ENCODE measurements around the gene MED1. TPM values are rescaled to one million over a fixed set of nuclear protein-coding genes. Genes with fewer than 3 reads are reported as not detected.

Gene MED1
- total and polyA plus RNA-seq, 2 donors (not counting 1 experiment from before 2014, with no cell fraction given), result 28.4 to 32.3 TPM

DNA sequence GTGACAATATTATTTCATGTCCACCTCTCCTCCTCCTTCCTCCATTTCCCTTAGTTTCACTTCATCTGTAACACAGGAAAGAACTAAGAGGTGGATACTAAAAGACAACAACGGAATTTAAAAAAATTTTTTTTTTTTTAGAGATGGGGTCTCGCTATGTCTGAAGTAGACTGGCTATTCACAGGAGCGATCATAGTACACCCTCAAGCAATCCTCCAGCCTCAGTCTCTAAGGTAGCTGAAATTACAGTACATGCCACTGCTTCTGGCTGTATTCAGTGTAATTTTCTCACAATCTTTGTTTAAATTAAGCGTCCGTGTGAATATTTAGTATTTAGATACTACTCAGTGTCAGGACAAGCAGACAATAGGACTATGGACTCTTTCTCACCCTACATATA is 85.2 kb downstream of the MED1 start:
- Histone ChIP-seq H3K36me3 (ENCODE audit: control insufficient read depth, insufficient read depth, low read length) (no peaks in the 10 kb centered on the region), H3K4me3 (replicated peaks in 1 of 4; ENCODE audit: control extremely low read depth in 1 of 4, insufficient read depth in 1 of 4, low read depth in 3 of 4, low read length in 4 of 4) (peak overlapping the region; percentile 14 to 32 (median 20)), H3K79me2 (ENCODE audit: control insufficient read depth, insufficient read depth, low read length) (no peaks in the 10 kb centered on the region), H3K4me2 (ENCODE audit: extremely low read depth, insufficient read depth, low read length) (peak overlapping the region; percentile 3), H3K4me1 (ENCODE audit: control insufficient read depth, extremely low read depth, insufficient read depth, low read length) (peaks cover 9% of the 10 kb centered on the region), H3K27me3 (ENCODE audit: control insufficient read depth, insufficient read depth, low read length) (no peaks in the 10 kb centered on the region), H3K27ac (ENCODE audit: insufficient read depth, low read length) (no peak overlapping the region), H2AFZ (ENCODE audit: low read length) (no peak overlapping the region), H4K20me1 (ENCODE audit: control insufficient read depth, extremely low read depth, insufficient read depth, low read length) (no peaks in the 10 kb centered on the region), H3K9me3 (ENCODE audit: control insufficient read depth, insufficient read depth, low read depth, low read length) (no peaks in the 10 kb centered on the region), H3K9ac (ENCODE audit: insufficient read depth, low read length) (no peak overlapping the region)
- DNase-seq (ENCODE audit: low read depth in 2 of 2), result no peak
- TF ChIP-seq, protein P1, sequence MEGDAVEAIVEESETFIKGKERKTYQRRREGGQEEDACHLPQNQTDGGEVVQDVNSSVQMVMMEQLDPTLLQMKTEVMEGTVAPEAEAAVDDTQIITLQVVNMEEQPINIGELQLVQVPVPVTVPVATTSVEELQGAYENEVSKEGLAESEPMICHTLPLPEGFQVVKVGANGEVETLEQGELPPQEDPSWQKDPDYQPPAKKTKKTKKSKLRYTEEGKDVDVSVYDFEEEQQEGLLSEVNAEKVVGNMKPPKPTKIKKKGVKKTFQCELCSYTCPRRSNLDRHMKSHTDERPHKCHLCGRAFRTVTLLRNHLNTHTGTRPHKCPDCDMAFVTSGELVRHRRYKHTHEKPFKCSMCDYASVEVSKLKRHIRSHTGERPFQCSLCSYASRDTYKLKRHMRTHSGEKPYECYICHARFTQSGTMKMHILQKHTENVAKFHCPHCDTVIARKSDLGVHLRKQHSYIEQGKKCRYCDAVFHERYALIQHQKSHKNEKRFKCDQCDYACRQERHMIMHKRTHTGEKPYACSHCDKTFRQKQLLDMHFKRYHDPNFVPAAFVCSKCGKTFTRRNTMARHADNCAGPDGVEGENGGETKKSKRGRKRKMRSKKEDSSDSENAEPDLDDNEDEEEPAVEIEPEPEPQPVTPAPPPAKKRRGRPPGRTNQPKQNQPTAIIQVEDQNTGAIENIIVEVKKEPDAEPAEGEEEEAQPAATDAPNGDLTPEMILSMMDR (conservative IDR thresholded peaks at IDR 0.05 in 1 of 2, IDR thresholded peaks at IDR 0.05 in 1 of 2; ENCODE audit: low read depth in 1 of 2, low read length in 2 of 2), result no peak
- no peak for TF ChIP-seq EZH2 (IDR thresholded peaks at IDR 0.05; ENCODE audit: low read length, missing control alignments)

DNA sequence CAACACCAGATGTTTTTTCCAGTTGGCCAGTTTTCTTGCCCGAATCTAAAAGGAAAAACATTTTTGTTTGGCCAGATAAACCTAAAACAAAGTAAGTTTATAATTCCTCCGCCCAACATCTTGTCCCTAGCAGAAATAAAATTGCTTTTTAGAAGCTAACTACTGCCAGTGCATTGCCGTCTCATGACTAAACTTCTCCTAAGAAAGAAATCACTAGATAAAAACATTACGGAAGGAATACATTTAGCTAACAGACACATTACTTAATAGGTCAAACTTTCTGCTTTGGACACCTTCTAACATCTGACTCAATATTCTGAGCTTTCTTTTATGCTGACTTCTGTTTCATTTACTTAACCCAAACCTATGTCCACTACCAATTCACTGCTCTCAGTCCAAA is 85.8 kb downstream of the MED1 start:
- H3K4me1 ChIP-seq (ENCODE audit: control insufficient read depth, extremely low read depth, insufficient read depth, low read length), result peaks cover 9% of the 10 kb centered on the region
- H4K20me1 ChIP-seq (ENCODE audit: control insufficient read depth, extremely low read depth, insufficient read depth, low read length), result no peaks in the 10 kb centered on the region
- H3K36me3 ChIP-seq (ENCODE audit: control insufficient read depth, insufficient read depth, low read length), result no peaks in the 10 kb centered on the region
- no peak overlapping the region for H3K9ac ChIP-seq (ENCODE audit: insufficient read depth, low read length)
- no peaks in the 10 kb centered on the region for H3K79me2 ChIP-seq (ENCODE audit: control insufficient read depth, insufficient read depth, low read length)
- no peak overlapping the region for H3K27ac ChIP-seq (ENCODE audit: insufficient read depth, low read length)
- TF ChIP-seq, protein P1 (conservative IDR thresholded peaks at IDR 0.05 in 1 of 2, IDR thresholded peaks at IDR 0.05 in 1 of 2; ENCODE audit: low read depth in 1 of 2, low read length in 2 of 2), result no peak
- no peak for TF ChIP-seq EZH2 (IDR thresholded peaks at IDR 0.05; ENCODE audit: low read length, missing control alignments)
- no peak overlapping the region for H2AFZ ChIP-seq (ENCODE audit: low read length)
- peak overlapping the region in 3 of 4 experiments; percentile 16 to 32 (median 25) for H3K4me3 ChIP-seq (replicated peaks in 1 of 4; ENCODE audit: control extremely low read depth in 1 of 4, insufficient read depth in 1 of 4, low read depth in 3 of 4, low read length in 4 of 4)
- no peaks in the 10 kb centered on the region for H3K27me3 ChIP-seq (ENCODE audit: control insufficient read depth, insufficient read depth, low read length)
- peak; percentile 70 to 85 for DNase-seq (ENCODE audit: low read depth in 2 of 2)
- no peaks in the 10 kb centered on the region for H3K9me3 ChIP-seq (ENCODE audit: control insufficient read depth, insufficient read depth, low read depth, low read length)
- H3K4me2 ChIP-seq (ENCODE audit: extremely low read depth, insufficient read depth, low read length), result peak overlapping the region; percentile 3

DNA sequence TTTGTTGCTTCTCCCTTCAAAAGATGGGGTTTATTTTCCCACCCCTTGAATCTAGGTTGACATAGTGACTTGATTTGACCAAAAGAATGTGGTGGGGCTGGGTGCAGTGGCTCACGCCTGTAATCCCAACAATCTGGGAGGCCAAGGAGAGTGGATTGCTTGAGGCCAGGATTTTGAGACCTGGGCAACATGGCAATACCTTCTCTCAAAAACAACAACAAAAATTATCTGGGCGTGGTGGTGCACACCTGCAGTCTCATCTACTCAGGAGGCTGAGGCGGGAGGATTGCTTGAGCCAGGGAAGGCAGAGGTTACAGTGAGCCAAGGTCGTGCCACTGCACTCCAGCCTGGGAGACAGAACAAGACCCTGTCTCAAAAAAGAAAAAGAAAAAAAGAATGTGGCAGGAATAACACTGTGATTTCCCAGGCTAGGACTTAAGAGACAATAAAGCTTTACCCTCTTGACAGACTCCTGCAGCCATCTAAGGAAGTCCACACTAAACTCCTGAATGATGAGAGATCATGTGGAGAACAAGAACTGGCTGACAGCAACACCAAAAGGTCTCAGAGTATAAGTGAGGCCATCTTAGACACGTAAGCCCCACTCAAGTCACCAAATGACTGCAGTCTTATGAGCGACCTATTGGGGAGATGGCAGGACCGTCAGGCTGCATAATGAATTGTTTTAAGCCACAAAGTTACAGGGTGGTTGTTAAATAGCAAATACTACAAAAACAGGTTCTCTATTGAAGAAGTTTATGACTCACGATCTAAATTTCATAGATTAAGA is 86.6 kb downstream of the MED1 start:
- Histone ChIP-seq H3K36me3 (ENCODE audit: control insufficient read depth, insufficient read depth, low read length) (no peaks in the 10 kb centered on the region), H3K4me1 (ENCODE audit: control insufficient read depth, extremely low read depth, insufficient read depth, low read length) (peaks cover 9% of the 10 kb centered on the region), H3K27me3 (ENCODE audit: control insufficient read depth, insufficient read depth, low read length) (no peaks in the 10 kb centered on the region), H3K27ac (ENCODE audit: insufficient read depth, low read length) (no peak overlapping the region), H3K9ac (ENCODE audit: insufficient read depth, low read length) (no peak overlapping the region), H3K79me2 (ENCODE audit: control insufficient read depth, insufficient read depth, low read length) (no peaks in the 10 kb centered on the region), H2AFZ (ENCODE audit: low read length) (no peak overlapping the region), H4K20me1 (ENCODE audit: control insufficient read depth, extremely low read depth, insufficient read depth, low read length) (no peaks in the 10 kb centered on the region), H3K9me3 (ENCODE audit: control insufficient read depth, insufficient read depth, low read depth, low read length) (no peaks in the 10 kb centered on the region), H3K4me3 (replicated peaks in 1 of 4; ENCODE audit: control extremely low read depth in 1 of 4, insufficient read depth in 1 of 4, low read depth in 3 of 4, low read length in 4 of 4) (no peak overlapping the region), H3K4me2 (ENCODE audit: extremely low read depth, insufficient read depth, low read length) (peak overlapping the region; percentile 70)
- DNase-seq (ENCODE audit: low read depth in 2 of 2), result peak in 1 of 2 donors; percentile 29
- TF ChIP-seq, protein P1 (conservative IDR thresholded peaks at IDR 0.05 in 1 of 2, IDR thresholded peaks at IDR 0.05 in 1 of 2; ENCODE audit: low read depth in 1 of 2, low read length in 2 of 2), result no peak
- TF ChIP-seq EZH2 (IDR thresholded peaks at IDR 0.05; ENCODE audit: low read length, missing control alignments), result no peak

Data from fibroblast of lung (primary cell).